H1 (cell line): Measurements from ENCODE around the gene C19orf25. TPM values are rescaled to one million over a fixed set of nuclear protein-coding genes. Genes with fewer than 3 reads are reported as not detected.
A peak's percentile ranks its signal among the peaks of the same experiment; 100 is the strongest.

ENCODE experiments used
- ASH2L ChIP-seq: fragments of 200-600, 300-600 bp; sonication (generic); IDR thresholded peaks from one replicate; pipeline ENCODE4 v1.7.1; 2017; ENCODE audit warnings: low read length
- ATF3 ChIP-seq: IDR thresholded peaks from 2 replicates; pipeline ENCODE4 v1.6.1; 2011; ENCODE audit warnings: low read depth, mild to moderate bottlenecking, low read length; ENCODE audit not compliant: insufficient read depth
- CREB1 ChIP-seq: IDR thresholded peaks from 2 replicates; pipeline ENCODE4 v1.6.1; 2012; ENCODE audit warnings: inconsistent platforms
- CTBP2 ChIP-seq: IDR thresholded peaks from 2 replicates; pipeline ENCODE4 v1.7.0; 2011; ENCODE audit warnings: borderline replicate concordance, mild to moderate bottlenecking, moderate library complexity, mixed read lengths, low read length; ENCODE audit not compliant: insufficient read depth, insufficient read length
- HDAC6 ChIP-seq: IDR thresholded peaks from one replicate; pipeline ENCODE4 v1.7.1; 2012; ENCODE audit warnings: low read depth, mild to moderate bottlenecking, inconsistent platforms, low read length, moderate library complexity
- NANOG ChIP-seq: IDR thresholded peaks from 2 replicates; pipeline ENCODE4 v1.6.1; 2011; ENCODE audit warnings: low read length, low read depth, mild to moderate bottlenecking, inconsistent platforms; ENCODE audit not compliant: insufficient read depth, poor library complexity, severe bottlenecking
- SAP30 ChIP-seq: fragments of 300-600 bp; sonication (generic); IDR thresholded peaks from 2 replicates; pipeline ENCODE4 v1.7.1; 2012; ENCODE audit warnings: low read length, moderate library complexity, mild to moderate bottlenecking, inconsistent platforms; ENCODE audit not compliant: insufficient read depth, insufficient replicate concordance
- TAF1 ChIP-seq: IDR thresholded peaks from 2 replicates; pipeline ENCODE4 v1.6.1; 2011; ENCODE audit warnings: mild to moderate bottlenecking, low read depth, low read length
- TCF12 ChIP-seq: IDR thresholded peaks from 2 replicates; pipeline ENCODE4 v1.6.1; 2011; ENCODE audit warnings: low read depth, mild to moderate bottlenecking, low read length
- polyA plus RNA-seq, 7 experiments: library from polyadenylated mRNA; depleted of rRNA in 3 of 7; stranded (reverse) in 5 of 7; unstranded in 2 of 7; fragments of >200 nt in 5 of 7; fragments of 200-250 nt in 2 of 7; gene quantifications; 1 replicate in 5 of 7; 2 replicates in 1 of 7; 4 replicates in 1 of 7; pipeline versions ENCODE4 v1.2.1 to v1.2.3, GENCODE V29; 2011 to 2013; ENCODE audit warnings: missing spikeins in 2 of 7, mixed read lengths in 2 of 7
- total RNA-seq: library from RNA; stranded (reverse); fragmentation: NEBNext Ultra II Directional; extraction: Animal tissue kit (Norgen Biotek cat#: 25700); gene quantifications from 2 replicates; pipeline ENCODE4 v1.2.1, GENCODE V29; 2021

The C19orf25 gene
- total and polyA plus RNA-seq, 2 of the 8 experiments (the other 6 are each of a cell fraction or from before 2014, with no cell fraction given): 41.3 to 67.4 TPM

GRCh38 chr19:1449467-1450442 is 29.3 kb downstream of the C19orf25 start, which contains the start of gene APC2 (continued):
- TF ChIP-seq TAF1 (no peak), CTBP2 (no peak), CREB1 (no peak), SAP30 (no peak), ASH2L (peak; percentile 72), ATF3 (0 out of 2 replicates have a peak, but pooled peaks have one; percentile 42), NANOG (no peak), HDAC6 (no peak), TCF12 (no peak)
